GM18861 (cell line): Measurements from ENCODE around the gene SYS1.
"Not testable (repeated sequence)": the region's sequence is repeated elsewhere in the genome, so short reads cannot be mapped to it uniquely, and the experiment has no call there.

Source experiments
- ATAC-seq: cut with Tn5 transposase; IDR thresholded peaks from one replicate; pipeline ENCODE4 v1.9.1; 2021; ENCODE audit not compliant: unreplicated experiment

SYS1 gene

GRCh38 chr20:45339799-45340198, 23.2 kb upstream of the SYS1 start:
- ATAC-seq, result no peak

GRCh38 chr20:45340236-45340847, 22.6 kb upstream of the SYS1 start:
- ATAC-seq, result no peak

- ATAC-seq, result no peak
Measured at GRCh38 chr20:45340951-45341350, 22.0 kb upstream of the SYS1 start.

GRCh38 chr20:45341579-45341938, 21.4 kb upstream of the SYS1 start:
- no peak for ATAC-seq

GRCh38 chr20:45341939-45342854, 20.8 kb upstream of the SYS1 start:
- no peak for ATAC-seq

- ATAC-seq, result no peak
Measured at GRCh38 chr20:45342855-45343531, 20.0 kb upstream of the SYS1 start.

- no peak for ATAC-seq
Measured at GRCh38 chr20:45343532-45344167, 19.3 kb upstream of the SYS1 start.

- no peak for ATAC-seq
Measured at GRCh38 chr20:45344168-45344860, 18.6 kb upstream of the SYS1 start.

- no peak for ATAC-seq
Measured at GRCh38 chr20:45345104-45345936, 17.6 kb upstream of the SYS1 start.

GRCh38 chr20:45346291-45346718, 16.7 kb upstream of the SYS1 start:
- no peak for ATAC-seq

- ATAC-seq, result no peak
Measured at GRCh38 chr20:45346851-45347250, 16.1 kb upstream of the SYS1 start.

GRCh38 chr20:45347297-45347935, 15.5 kb upstream of the SYS1 start:
- ATAC-seq, result no peak

GRCh38 chr20:45347936-45348778, 14.8 kb upstream of the SYS1 start, which contains the start of gene SDC4:
SDC4 (minus strand) TSS chr20:45348424; CDS start chr20:45348384, 40 bp downstream.
- ATAC-seq, result no peak

GRCh38 chr20:45350217-45350616, 12.7 kb upstream of the SYS1 start:
- no peak for ATAC-seq

- not testable (repeated sequence) for ATAC-seq
Measured at GRCh38 chr20:45350795-45351194, 12.2 kb upstream of the SYS1 start.

- no peak for ATAC-seq
Measured at GRCh38 chr20:45352729-45353128, 10.2 kb upstream of the SYS1 start.

- ATAC-seq, result no peak
Measured at GRCh38 chr20:45353746-45354145, 9.2 kb upstream of the SYS1 start.

- ATAC-seq, result no peak
Measured at GRCh38 chr20:45354423-45355208, 8.3 kb upstream of the SYS1 start.
